HepG2 (cell line): ENCODE results near the gene GSK3A. TPM values are rescaled to one million over a fixed set of nuclear protein-coding genes. Genes with fewer than 3 reads are reported as not detected.
A peak's percentile ranks its signal among the peaks of the same experiment; 100 is the strongest.

ENCODE experiments used
- ARNT2 ChIP-seq: sonication (generic); formaldehyde crosslinking; IDR thresholded peaks from 2 replicates; pipeline ENCODE4 v1.8.0; 2022; ENCODE audit warnings: mild to moderate bottlenecking, low read depth, missing genetic modification reagents, moderate library complexity
- ETV6 ChIP-seq: sonication (generic); formaldehyde crosslinking; conservative IDR thresholded peaks from 2 replicates; pipeline ENCODE4 v1.4.0; 2020; ENCODE audit warnings: missing genetic modification reagents
- PHF8 ChIP-seq: sonication (generic); formaldehyde crosslinking; IDR thresholded peaks from 2 replicates; pipeline ENCODE4 v1.5.0; 2020; ENCODE audit warnings: missing genetic modification reagents
- RBM39 ChIP-seq: fragments of 200-400 bp; formaldehyde crosslinking; IDR thresholded peaks from one replicate; pipeline ENCODE4 v1.6.1; 2018; ENCODE audit warnings: antibody characterized with exemption, mild to moderate bottlenecking, low read depth, low read length; ENCODE audit not compliant: poor library complexity, severe bottlenecking
- SIN3A ChIP-seq: IDR thresholded peaks from 2 replicates; pipeline ENCODE4 v1.6.1; 2011; ENCODE audit warnings: low read depth, mild to moderate bottlenecking, control low read depth, low read length, borderline replicate concordance
- SOX13 ChIP-seq, 3 experiments: fragments of 450-650 bp in 1 of 3; sonication (generic) in 1 of 3; formaldehyde crosslinking in 1 of 3; IDR thresholded peaks in 2 of 3; conservative IDR thresholded peaks in 1 of 3; 2 replicates each; pipeline versions ENCODE4 v1.5.0 to v1.6.1; 2016 to 2020; ENCODE audit warnings: antibody characterized with exemption in 1 of 3, mild to moderate bottlenecking in 1 of 3, missing compliant biosample characterization in 1 of 3, missing genetic modification reagents in 1 of 3, moderate library complexity in 1 of 3
- SP140L ChIP-seq: sonication (generic); formaldehyde crosslinking; IDR thresholded peaks from 2 replicates; pipeline ENCODE4 v1.4.0; 2020; ENCODE audit warnings: missing genetic modification reagents, borderline replicate concordance
- TBX2 ChIP-seq: sonication (generic); formaldehyde crosslinking; IDR thresholded peaks from 2 replicates; pipeline ENCODE4 v1.5.0; 2020; ENCODE audit warnings: missing genetic modification reagents, mild to moderate bottlenecking, borderline replicate concordance
- ZHX2 ChIP-seq, 2 experiments: sonication (generic) in 1 of 2; formaldehyde crosslinking in 1 of 2; IDR thresholded peaks; 2 replicates each; pipeline versions ENCODE4 v1.6.1 to v1.9.0; 2014 to 2022; ENCODE audit warnings: antibody characterized with exemption in 1 of 2, borderline replicate concordance in 1 of 2, inconsistent platforms in 1 of 2, low read depth in 1 of 2, missing genetic modification reagents in 1 of 2
- ZNF136 ChIP-seq: sonication (generic); formaldehyde crosslinking; IDR thresholded peaks from 2 replicates; pipeline ENCODE4 v1.8.1; 2022; ENCODE audit warnings: low read depth, mild to moderate bottlenecking, moderate library complexity, missing genetic modification reagents
- ZNF225 ChIP-seq: sonication (generic); formaldehyde crosslinking; IDR thresholded peaks from 2 replicates; pipeline ENCODE4 v1.4.0; 2020; ENCODE audit warnings: mild to moderate bottlenecking, missing genetic modification reagents
- ZNF256 ChIP-seq: sonication (generic); formaldehyde crosslinking; conservative IDR thresholded peaks from 2 replicates; pipeline ENCODE4 v1.4.0; 2020; ENCODE audit warnings: missing genetic modification reagents
- ZNF441 ChIP-seq: sonication (generic); formaldehyde crosslinking; IDR thresholded peaks from 2 replicates; pipeline ENCODE4 v1.7.0; 2021; ENCODE audit warnings: missing genetic modification reagents, borderline replicate concordance
- ZNF605 ChIP-seq: sonication (generic); formaldehyde crosslinking; IDR thresholded peaks from 2 replicates; pipeline ENCODE4 v1.8.0; 2022; ENCODE audit warnings: mild to moderate bottlenecking, missing genetic modification reagents
- polyA plus RNA-seq, 8 experiments: library from polyadenylated mRNA; depleted of rRNA in 3 of 8; stranded (reverse) in 7 of 8; unstranded in 1 of 8; fragments of >200 nt; fragmentation: Illumina TruSeq in 4 of 8; extraction: Trizol in 4 of 8; gene quantifications; 2 replicates each; pipeline versions ENCODE4 v1.2.1 to v1.2.3, GENCODE V29; 2011 to 2016; ENCODE audit warnings: low read depth in 4 of 8, missing spikeins in 1 of 8, mixed read lengths in 1 of 8; ENCODE audit not compliant: insufficient read depth in 1 of 8
- total RNA-seq, 5 experiments: library from RNA; depleted of rRNA; stranded (reverse); fragments of >200 nt; fragmentation: Illumina TruSeq; extraction: Trizol; gene quantifications; 2 replicates each; pipeline ENCODE4 v1.2.3, GENCODE V29; 2016; ENCODE audit warnings: low read depth in 1 of 5
- TF ChIP-seq, protein P1 (sequence below): IDR thresholded peaks from 2 replicates; pipeline ENCODE4 v1.6.1; 2016; ENCODE audit warnings: mild to moderate bottlenecking, missing biosample characterization, missing genetic modification reagents
- TF ChIP-seq, protein P2 (sequence below): IDR thresholded peaks from 2 replicates; pipeline ENCODE4 v1.6.1; 2016; ENCODE audit warnings: missing biosample characterization, missing genetic modification reagents, low read depth

The GSK3A gene
- total and polyA plus RNA-seq, 2 of the 13 experiments (the other 11 are each of a cell fraction or from before 2014, with no cell fraction given) = 16.9 to 52.5 TPM

GRCh38 chr19:42219812-42220750 lies 22.3 kb downstream of the GSK3A start, which contains the start of gene ZNF526 (continued):
- TF ChIP-seq ZNF256 (CRISPR knock-in tag) (0 out of 2 replicates have a peak, but pooled peaks have one; percentile 18), ARNT2 (CRISPR knock-in tag) (peak; percentile 49; the same call in 1 of the 2 replicates), ZNF605 (CRISPR knock-in tag) (peak; percentile 92), ZHX2 (IDR thresholded peaks at IDR 0.05; ENCODE audit: low read depth) (peak; percentile 23; the same call in 1 of the 2 replicates), ZHX2 (CRISPR knock-in tag; IDR thresholded peaks at IDR 0.05; ENCODE audit: borderline replicate concordance) (no peak), PHF8 (CRISPR knock-in tag) (peak; percentile 89), ETV6 (CRISPR knock-in tag) (peak; percentile 92), TBX2 (CRISPR knock-in tag) (peak; percentile 88), RBM39 (no peak), SIN3A (peak; percentile 89; the same call in 1 of the 2 replicates), ZNF441 (peak; percentile 55; the same call in 1 of the 2 replicates), SOX13 (IDR thresholded peaks at IDR 0.05) (no peak), SOX13 (CRISPR knock-in tag; conservative IDR thresholded peaks at IDR 0.05 in 1 of 2, IDR thresholded peaks at IDR 0.05 in 1 of 2) (0 out of 4 replicates have a peak, but pooled peaks of 1 of the 2 experiments have one; percentile 27), ZNF136 (CRISPR knock-in tag) (0 out of 2 replicates have a peak, but pooled peaks have one; percentile 33), SP140L (no peak), ZNF225 (peak; percentile 56; the same call in 1 of the 2 replicates)
- TF ChIP-seq, protein P1, sequence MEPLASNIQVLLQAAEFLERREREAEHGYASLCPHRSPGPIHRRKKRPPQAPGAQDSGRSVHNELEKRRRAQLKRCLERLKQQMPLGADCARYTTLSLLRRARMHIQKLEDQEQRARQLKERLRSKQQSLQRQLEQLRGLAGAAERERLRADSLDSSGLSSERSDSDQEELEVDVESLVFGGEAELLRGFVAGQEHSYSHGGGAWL (CRISPR knock-in tag) = peak; percentile 81; the same call in 1 of the 2 replicates
- TF ChIP-seq, protein P2, sequence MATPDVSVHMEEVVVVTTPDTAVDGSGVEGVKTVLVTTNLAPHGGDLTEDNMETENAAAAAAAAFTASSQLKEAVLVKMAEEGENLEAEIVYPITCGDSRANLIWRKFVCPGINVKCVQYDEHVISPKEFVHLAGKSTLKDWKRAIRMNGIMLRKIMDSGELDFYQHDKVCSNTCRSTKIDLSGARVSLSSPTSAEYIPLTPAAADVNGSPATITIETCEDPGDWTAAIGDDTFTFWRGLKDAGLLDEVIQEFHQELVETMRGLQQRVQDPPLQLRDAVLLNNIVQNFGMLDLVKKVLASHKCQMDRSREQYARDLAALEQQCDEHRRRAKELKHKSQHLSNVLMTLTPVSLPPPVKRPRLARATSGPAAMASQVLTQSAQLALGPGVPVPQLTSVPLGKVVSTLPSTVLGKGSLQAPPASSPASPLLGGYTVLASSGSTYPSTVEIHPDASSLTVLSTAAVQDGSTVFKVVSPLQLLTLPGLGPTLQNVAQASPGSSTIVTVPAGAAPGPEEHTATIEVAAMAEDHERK (CRISPR knock-in tag) = peak; percentile 40; the same call in 1 of the 2 replicates
